HG03565 (cell line): ENCODE data around the gene GRWD1.

Experiments
- ATAC-seq: cut with Tn5 transposase; IDR thresholded peaks from one replicate; pipeline ENCODE4 v1.9.1; 2021; ENCODE audit warnings: mild to moderate bottlenecking, moderate library complexity; ENCODE audit not compliant: unreplicated experiment

The GRWD1 gene

DNA sequence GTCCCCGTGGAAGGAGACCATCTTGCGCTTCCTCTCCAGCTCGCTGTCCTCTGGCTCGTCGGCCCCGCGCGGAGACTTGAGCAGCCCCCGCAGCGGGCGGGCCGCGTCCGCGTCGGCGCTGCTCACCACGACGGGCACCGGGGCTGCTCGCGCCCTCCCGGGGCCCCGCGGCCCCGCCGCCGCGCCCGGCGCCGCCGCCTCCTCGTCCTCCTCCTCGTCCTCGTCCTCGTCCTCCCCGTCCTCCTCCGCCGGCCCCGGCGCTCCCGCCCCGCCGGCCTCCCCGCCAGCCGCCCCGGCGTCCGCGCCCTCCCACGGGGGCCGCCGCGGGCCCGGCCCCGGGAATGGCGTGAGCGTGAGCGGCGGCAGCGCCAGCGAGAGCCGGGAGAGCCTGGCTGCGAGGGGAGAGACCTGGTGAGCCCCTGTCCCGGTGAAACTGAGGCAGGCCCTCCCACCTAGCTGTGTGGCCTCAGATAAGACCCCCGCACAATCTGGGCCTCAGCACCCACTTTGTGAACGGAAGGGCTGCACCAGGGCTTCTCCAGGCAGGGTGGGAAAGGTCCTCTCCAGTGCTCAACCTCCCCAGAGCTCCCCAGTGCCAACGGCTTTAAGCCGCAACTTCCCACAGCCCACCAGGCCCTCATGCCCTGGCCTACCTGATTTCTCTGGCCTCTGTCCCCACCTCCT lies 48.1 kb downstream of the GRWD1 start:
- no peak for ATAC-seq

DNA sequence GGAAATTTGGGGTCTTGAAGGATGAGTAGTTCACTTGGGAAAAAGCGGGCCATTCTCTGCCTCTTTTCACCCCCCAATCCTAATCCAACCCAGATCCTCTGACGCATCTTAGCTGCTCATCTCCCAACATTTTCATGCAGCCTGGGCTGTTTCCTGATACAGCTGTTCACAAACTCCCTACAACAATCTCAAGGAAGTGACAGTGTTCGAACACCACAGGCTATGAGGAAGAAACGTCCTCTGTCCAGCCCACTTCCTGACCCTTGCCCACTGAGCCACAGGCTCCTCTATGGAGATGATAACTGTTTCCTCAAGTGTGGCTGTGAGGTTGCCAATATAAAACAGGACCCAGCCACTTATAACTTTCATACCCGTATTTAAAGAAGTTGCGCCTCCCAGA lies 49.6 kb downstream of the GRWD1 start:
- ATAC-seq, result no peak

DNA sequence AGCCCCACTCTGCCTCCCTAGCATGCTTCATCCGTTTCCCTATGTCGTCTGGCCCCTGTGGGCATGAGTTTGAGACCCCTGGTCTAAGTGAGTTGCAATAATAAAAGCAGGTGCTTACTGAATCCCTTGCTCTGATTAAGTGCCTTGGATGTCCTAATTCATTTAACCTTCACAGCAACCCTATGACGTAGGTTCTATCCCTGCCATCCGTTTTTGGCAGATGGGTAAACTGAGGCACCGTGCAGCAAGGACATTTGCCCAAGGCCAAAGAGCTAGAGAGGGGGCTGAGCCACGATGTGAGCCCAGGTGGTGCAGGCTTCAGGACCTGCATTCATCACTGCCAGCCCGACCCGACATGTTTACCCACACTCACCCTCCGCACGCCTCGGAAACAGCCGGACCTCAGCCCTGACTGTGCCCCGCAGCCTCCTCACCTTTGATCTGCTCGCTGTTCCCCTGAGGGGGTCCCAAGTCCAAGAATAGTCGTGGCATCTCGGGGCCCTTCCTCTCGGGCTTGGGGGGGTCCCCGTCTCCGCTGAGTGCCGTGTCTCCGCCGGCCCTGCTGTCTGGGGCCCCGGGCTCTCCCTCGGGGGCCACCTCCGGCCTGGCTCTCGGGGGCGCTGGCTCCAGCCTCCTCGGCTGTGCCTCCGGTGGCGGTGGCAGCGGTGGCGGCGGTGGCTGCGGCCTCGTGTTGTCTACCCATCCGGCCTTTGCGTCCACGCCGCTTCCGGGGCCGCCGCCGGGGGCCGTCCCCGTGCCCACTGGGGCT lies 51.4 kb downstream of the GRWD1 start:
- no peak for ATAC-seq

DNA sequence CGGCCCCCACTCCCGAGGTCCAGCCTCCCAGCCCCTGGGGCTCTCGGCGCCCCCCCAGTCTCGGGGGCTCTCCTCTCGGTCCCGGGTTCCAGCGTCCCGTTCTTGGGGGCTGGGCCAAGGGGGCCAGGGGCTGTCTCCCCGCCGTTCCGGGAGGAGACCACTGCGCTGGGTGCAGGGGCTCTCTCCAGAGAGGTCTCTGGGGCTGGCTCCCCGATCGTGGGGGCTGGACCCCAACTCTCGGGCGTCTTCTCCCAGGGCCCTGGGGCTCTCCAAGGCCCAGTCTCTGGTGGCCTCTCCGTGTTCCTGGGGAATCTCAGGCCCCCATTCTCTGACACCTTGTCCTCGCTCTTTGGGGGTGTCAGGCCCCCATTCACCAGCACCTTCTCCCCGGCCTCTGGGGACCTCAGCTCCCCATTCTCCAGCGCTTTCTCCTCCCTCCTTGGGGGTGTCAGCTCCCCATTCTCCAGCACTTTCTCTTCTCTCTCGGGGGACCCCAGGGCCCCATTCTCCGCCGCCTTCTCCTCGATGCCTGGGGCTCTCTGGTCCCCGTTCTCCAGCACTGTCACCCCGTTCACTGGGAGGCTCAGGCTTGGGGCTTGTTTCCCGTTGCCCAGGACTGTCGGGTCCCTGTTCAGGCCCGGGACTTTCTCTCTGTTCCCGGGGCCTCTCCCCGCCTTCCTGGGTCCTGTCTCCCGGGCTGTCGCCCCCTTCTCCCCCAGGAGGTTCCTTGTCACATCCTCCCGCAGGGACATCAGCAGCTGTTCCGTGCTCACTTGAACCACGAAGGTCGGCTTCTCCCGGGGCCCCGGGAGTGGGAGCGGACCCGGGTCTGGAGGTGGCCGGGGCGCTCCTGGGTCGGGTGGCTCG lies 52.2 kb downstream of the GRWD1 start:
- no peak for ATAC-seq

DNA sequence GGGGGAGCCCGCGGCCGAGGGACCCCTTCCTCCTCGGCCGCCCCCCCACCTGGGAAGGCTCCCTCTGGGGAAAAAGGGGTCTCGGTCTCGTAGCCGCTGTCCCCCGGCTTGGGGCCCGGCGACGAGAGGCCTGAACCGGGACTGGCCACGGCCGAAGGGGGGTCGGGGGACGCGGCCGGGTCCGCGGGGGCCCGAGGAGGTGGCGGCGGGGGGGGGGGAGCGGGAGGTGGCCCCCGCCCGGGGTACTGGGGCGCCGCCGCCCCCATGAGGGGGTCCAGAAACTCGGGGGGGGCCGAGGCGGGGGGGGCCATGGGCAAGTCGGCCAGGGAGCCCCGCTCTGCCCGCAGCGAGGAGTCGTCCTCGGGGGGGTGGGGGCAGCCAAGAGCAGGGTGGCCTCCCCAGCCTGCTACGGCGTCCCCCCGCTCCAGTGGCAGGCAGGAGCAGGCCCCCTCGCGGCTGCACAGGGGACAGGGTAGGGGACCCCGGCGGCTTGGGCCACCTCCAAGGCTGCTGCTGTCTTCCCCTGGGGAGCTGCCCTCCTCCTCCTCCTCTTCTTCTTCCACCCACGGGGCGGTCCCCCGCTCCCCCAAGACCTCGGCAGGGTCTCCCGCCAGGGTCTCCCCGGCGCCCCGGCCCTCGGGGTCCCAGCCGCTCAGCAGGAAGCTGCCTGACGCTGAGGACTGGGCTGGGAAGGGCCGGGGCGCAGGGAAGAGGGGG lies 53.0 kb downstream of the GRWD1 start:
- no peak for ATAC-seq

DNA sequence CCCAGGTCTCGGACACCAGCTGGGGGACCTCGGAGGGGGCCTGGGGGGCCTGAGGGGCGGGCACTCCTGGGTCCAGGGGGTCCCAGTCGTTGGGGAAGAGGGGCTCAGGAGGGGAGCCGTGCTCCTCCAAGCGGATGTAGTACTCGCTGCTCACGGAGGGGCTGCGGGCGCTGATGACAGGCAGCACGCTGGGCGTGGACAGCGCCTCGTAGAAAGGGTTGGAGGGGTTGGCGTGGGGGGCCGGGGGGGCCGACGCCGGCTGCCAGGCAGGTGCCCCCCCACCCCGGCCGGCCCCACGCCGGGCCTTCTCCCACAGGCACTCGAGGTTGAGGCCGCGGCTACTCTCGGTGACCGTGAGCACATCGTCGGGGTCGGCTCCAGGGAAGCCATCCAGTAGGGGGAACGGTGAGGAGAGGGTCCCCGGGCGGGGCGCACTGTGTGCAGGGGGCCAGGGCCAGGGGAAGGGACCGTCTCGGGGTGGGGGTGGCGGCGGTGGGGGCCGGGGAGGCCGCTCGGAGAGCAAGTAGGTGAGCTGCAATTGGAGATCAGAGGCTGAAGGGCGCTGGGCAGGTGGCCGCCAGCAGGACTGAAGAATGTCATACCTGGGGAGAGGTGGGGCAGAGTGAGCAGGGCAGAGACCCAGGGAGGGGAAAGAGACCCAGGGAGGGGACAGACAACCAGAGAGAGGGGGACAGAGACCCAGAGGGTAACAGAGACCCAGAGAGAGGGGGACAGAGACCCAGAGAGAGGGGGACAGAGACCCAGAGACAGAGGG lies 53.7 kb downstream of the GRWD1 start:
- no peak for ATAC-seq

DNA sequence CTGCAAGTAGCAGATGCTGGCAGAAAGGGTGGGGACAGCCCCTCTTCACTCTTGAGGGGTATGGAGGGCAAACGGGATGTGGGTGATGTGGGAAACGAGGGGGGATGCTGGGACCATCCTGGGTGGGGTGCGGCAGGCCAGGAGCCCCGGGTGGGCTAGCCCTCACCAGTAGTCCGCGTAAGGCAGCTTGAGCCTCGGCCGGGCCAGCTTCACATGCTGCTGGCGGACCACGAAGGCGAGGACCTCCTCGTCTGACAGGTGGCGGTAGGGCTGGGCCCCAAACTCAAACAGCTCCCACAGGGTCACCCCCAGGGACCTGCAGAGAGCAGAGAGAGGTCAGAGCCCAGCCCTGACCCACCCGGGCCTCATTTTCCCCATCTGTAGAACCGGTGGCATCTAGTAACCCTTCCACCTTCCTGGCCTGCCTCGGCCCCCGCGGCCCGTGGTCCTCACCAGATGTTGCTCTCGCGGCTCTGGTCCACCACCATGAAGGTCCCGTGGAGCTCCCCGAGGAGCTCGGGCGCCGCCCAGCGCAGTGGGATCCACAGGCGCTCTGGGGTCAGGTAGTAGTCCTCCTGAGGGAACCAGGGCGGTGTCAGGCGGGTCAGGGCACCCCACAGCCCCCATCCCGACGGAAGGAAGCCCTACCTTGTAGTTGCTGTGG lies 55.2 kb downstream of the GRWD1 start:
- no peak for ATAC-seq

DNA sequence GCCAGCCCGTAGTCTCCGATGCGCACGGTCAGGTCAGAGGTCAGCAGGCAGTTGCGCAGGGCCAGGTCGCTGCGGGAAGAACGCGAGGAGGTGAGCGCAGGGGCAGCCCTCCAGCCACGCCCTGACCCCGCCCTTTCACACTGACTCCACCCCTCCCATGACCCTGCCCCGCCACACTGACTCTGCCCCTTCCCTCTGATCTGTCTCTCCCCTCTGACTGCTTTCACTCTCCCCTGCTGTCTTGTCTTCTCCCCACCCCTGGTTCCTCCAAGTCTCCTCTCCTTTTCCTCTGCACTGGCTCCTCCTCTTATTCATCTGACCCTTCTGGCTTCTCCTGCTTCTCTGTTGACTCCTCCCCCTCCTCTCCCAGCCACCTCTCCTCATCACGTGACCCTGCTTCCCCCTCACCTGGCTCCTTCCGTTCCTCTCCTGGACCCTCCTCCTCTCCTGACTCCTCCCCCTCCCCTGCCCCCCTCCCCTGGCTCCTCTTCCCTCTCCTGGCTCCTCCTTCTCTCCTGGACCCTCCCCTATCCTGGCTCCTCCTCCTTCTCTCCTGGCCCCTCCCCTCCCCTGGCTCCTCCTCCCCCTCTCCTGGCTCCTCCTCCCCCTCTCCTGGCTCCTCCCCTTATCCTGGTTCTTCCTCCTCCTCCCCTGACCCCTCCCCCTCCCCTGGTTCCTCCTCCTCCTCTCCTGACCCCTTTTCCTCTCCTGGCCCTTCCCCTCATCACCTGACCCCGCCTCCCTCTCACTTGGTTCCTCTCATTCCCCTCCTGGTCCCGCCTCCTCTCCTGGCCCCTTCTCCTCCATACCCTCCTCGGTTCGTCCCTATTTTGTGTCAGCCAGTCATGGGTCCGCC lies 55.9 kb downstream of the GRWD1 start:
- ATAC-seq, result no peak

DNA sequence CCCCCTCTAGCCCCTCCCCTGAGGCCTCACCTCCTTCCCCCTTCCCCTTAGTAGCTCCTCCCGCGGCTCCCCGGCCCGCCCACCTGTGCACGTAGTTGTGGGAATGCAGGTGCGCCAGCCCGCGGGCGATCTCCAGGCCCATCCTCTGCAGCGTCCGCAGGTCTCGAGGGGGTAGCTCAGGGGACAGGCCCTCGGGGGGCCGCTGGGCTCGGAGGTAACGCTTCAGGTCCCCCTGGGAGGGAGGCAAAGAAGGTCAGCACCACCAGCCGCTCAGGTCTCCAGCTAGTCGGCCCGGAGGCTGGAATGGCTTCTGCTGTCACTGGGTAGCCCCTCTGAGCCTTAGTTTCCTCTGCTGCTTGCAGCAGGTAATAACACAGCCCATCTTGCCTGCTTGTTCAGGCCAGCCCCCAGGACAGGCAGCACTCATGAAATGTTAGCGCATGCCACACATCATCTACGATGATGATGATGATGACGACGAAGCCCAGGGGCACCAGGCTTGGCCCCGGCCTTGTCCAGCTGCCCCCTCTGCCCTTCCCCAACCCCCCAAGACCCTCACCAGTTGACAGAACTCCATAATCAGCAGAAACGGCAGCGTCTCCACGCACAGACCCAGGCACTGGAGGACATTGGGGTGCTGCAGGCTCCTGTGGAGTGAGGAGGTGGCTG lies 56.7 kb downstream of the GRWD1 start:
- ATAC-seq, result no peak

DNA sequence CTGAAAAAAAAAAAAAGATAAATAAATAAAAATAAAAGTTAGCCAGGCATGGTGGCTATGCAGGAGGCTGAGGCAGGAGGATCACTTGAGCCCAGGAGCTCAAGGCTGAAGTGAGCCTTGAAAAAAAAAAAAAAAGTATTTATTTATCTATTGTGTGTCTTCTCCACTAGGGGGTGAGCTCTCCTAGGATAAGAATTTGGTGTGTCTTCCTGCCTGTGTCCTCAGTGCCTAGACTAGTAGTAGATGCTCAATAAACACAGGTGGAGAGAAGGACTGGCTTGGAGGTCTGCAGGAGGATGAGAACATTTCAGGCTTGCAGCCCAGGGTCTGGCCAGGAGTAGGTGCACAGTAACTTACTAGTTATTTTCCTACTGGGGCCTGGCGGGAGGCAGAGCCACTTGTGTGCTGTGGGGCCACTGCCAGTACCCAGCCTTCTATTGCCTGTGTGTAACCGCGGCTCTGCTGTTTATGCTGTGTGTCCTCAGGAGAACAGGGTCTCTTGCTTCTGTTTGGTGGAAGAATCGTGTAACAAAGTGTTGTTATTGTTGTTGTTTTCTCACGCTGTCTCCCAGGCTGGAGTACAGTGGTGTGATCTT lies 60.5 kb downstream of the GRWD1 start:
- ATAC-seq, result no peak
